Mammary epithelial cell (primary cell): ENCODE results near the gene GIMAP8.

Source experiments
- CTCF ChIP-seq, 2 donors: IDR thresholded peaks in 1 of 2; conservative IDR thresholded peaks in 1 of 2; 2 replicates each; pipeline ENCODE4 v1.5.1; 2011 to 2012; ENCODE audit warnings: inconsistent platforms in 2 of 2, low read length in 2 of 2, mild to moderate bottlenecking in 2 of 2, control low read depth in 1 of 2, low read depth in 1 of 2; ENCODE audit not compliant: insufficient read depth in 1 of 2; ENCODE audit errors: extremely low read depth in 1 of 2
- EZH2 ChIP-seq: IDR thresholded peaks from 2 replicates; pipeline ENCODE4 v1.6.1; 2012; ENCODE audit warnings: low read length, inconsistent platforms, borderline replicate concordance

GRCh38 chr7:150435390-150436073, 14.9 kb upstream of the GIMAP8 start:
- TF ChIP-seq CTCF (conservative IDR thresholded peaks at IDR 0.05 in 1 of 2, IDR thresholded peaks at IDR 0.05 in 1 of 2; ENCODE audit: extremely low read depth in 1 of 2, insufficient read depth in 1 of 2, low read depth in 1 of 2, low read length in 2 of 2): no peak
- TF ChIP-seq EZH2: no peak
